Calu3 (cell line): Measurements from ENCODE around the gene PRG2. TPM values are rescaled to one million over a fixed set of nuclear protein-coding genes. Genes with fewer than 3 reads are reported as not detected.
"Not testable (repeated sequence)": the region's sequence is repeated elsewhere in the genome, so short reads cannot be mapped to it uniquely, and the experiment has no call there.

Experiments used
- BruUV-seq: library from RNA; stranded (reverse); fragments of 400-500 nt; replicated peaks from 2 replicates; lab custom pipeline; 2021; lab: Mats Ljungman, UMichigan
- CTCF ChIA-PET: fragments of 300-600 bp; sonication (Branson Sonifier 250); formaldehyde crosslinking; loops from one replicate; lab custom pipeline; 2022; ENCODE audit warnings: antibody characterized with exemption; lab: Charles Lee
- DNase-seq: peaks from one replicate; pipeline ENCODE4 v3.0.0; 2022
- H3K27ac Mint-ChIP-seq: one replicate; pipeline ENCODE4 v1.8.0; 2022; ENCODE audit warnings: mixed read lengths; ENCODE audit not compliant: unreplicated experiment
- H3K27me3 Mint-ChIP-seq: one replicate; pipeline ENCODE4 v1.8.0; 2022; ENCODE audit warnings: mixed read lengths; ENCODE audit not compliant: unreplicated experiment
- H3K36me3 Mint-ChIP-seq: one replicate; pipeline ENCODE4 v1.8.0; 2022; ENCODE audit warnings: mild to moderate bottlenecking, moderate library complexity, mixed read lengths; ENCODE audit not compliant: insufficient read depth, unreplicated experiment
- H3K4me1 Mint-ChIP-seq: one replicate; pipeline ENCODE4 v1.8.0; 2022; ENCODE audit warnings: mild to moderate bottlenecking, low read depth, mixed read lengths; ENCODE audit not compliant: unreplicated experiment
- H3K4me3 Mint-ChIP-seq: one replicate; pipeline ENCODE4 v1.8.0; 2022; ENCODE audit warnings: mild to moderate bottlenecking, low read depth, moderate library complexity, mixed read lengths; ENCODE audit not compliant: unreplicated experiment
- H3K9me3 Mint-ChIP-seq: one replicate; pipeline ENCODE4 v1.8.0; 2022; ENCODE audit warnings: low read depth, mixed read lengths; ENCODE audit not compliant: unreplicated experiment
- intact Hi-C: fragments of 100-400 bp; cut with micrococcal nuclease; formaldehyde crosslinking; loops from one replicate; pipeline ENCODE4 v1.10.0; 2022; ENCODE audit not compliant: unreplicated experiment
- total RNA-seq: library from RNA; stranded (reverse); gene quantifications from 2 replicates; pipeline ENCODE4 v1.2.3, GENCODE V29; 2022
- TF ChIP-seq, protein P1 (sequence below): fragments of 200-600 bp; IDR thresholded peaks from one replicate; pipeline ENCODE4 v1.8.0; 2022; ENCODE audit warnings: antibody characterized with exemption; ENCODE audit not compliant: unreplicated experiment

PRG2 gene
- total RNA-seq, 1 experiment from 2014 or later, result not detected

- no peaks in the 10 kb centered on the region for H3K9me3 Mint-ChIP-seq
- no peak within 1 kb of the TSS for H3K27ac Mint-ChIP-seq
- intact Hi-C loops, result no loop called here
- TF ChIP-seq, protein P1, sequence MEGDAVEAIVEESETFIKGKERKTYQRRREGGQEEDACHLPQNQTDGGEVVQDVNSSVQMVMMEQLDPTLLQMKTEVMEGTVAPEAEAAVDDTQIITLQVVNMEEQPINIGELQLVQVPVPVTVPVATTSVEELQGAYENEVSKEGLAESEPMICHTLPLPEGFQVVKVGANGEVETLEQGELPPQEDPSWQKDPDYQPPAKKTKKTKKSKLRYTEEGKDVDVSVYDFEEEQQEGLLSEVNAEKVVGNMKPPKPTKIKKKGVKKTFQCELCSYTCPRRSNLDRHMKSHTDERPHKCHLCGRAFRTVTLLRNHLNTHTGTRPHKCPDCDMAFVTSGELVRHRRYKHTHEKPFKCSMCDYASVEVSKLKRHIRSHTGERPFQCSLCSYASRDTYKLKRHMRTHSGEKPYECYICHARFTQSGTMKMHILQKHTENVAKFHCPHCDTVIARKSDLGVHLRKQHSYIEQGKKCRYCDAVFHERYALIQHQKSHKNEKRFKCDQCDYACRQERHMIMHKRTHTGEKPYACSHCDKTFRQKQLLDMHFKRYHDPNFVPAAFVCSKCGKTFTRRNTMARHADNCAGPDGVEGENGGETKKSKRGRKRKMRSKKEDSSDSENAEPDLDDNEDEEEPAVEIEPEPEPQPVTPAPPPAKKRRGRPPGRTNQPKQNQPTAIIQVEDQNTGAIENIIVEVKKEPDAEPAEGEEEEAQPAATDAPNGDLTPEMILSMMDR, result no peak
- no TSS peak for BruUV-seq
- peaks cover 28% of the 10 kb centered on the region for H3K36me3 Mint-ChIP-seq
- H3K4me1 Mint-ChIP-seq, result peaks cover 29% of the 10 kb centered on the region
- no peak for DNase-seq
- peaks cover 22% of the 10 kb centered on the region for H3K27me3 Mint-ChIP-seq
- no peak within 1 kb of the TSS for H3K4me3 Mint-ChIP-seq
- CTCF ChIA-PET, result no interaction called here
Observed at GRCh38 chr11:57338142-57338541, 52.3 kb downstream of the PRG2 start, which contains the start of gene P2RX3. P2RX3 (plus strand) TSS chr11:57338352; CDS start chr11:57338551, 199 bp downstream.

GRCh38 chr11:57336856-57337255 is 53.6 kb downstream of the PRG2 start:
- H3K27ac Mint-ChIP-seq, DNase-seq, BruUV-seq, H3K9me3 Mint-ChIP-seq, intact Hi-C loops, H3K4me3 Mint-ChIP-seq: not testable (repeated sequence)
- Mint-ChIP-seq H3K36me3 (peaks cover 40% of the 10 kb centered on the region), H3K27me3 (peaks cover 22% of the 10 kb centered on the region), H3K4me1 (peaks cover 30% of the 10 kb centered on the region)
- CTCF ChIA-PET, result interaction anchor here (0.7 kb wide), 1 partner anchor 262 kb away, joined by 4 read pairs; no protein-coding TSS in a partner anchor

Other genes starting within 250 kb of the PRG2 start
- not detected in 2 replicates for gene LRRC55, start 208.7 kb downstream of the PRG2 start, total RNA-seq
- gene APLNR, start 153.4 kb downstream of the PRG2 start, total RNA-seq, result not detected in 2 replicates
- 151 TPM in 2 replicates for gene TNKS1BP1, start 65.7 kb downstream of the PRG2 start, total RNA-seq
- 134 and 145 TPM in 2 replicates for gene SSRP1, start 54.8 kb downstream of the PRG2 start, total RNA-seq
- not detected in 2 replicates for gene P2RX3, start 52.3 kb downstream of the PRG2 start, total RNA-seq
- gene PRG3, start 9.5 kb downstream of the PRG2 start, total RNA-seq, result not detected in 2 replicates
- gene SLC43A3, start 36.5 kb upstream of the PRG2 start, total RNA-seq, result 91.8 and 127 TPM in 2 replicates
- 1.9 and 3.6 TPM in 2 replicates for gene RTN4RL2, start 69.9 kb upstream of the PRG2 start, total RNA-seq
- 9.5 and 12.5 TPM in 2 replicates for gene SLC43A1, start 125.1 kb upstream of the PRG2 start, total RNA-seq
- gene TIMM10, start 140.1 kb upstream of the PRG2 start, total RNA-seq, result 68.5 and 73.5 TPM in 2 replicates
- gene SMTNL1, start 146.9 kb upstream of the PRG2 start, total RNA-seq, result not detected in 2 replicates
- 80.8 and 170 TPM in 2 replicates for gene UBE2L6, start 177.0 kb upstream of the PRG2 start, total RNA-seq
- gene SERPING1, start 207.0 kb upstream of the PRG2 start, total RNA-seq, result 61.8 and 112 TPM in 2 replicates